Colonic mucosa (tissue), 4 donors: ENCODE results near the gene EFCAB12. TPM values are rescaled to one million over a fixed set of nuclear protein-coding genes. Genes with fewer than 3 reads are reported as not detected.

Source experiments
- DNase-seq: peaks from one replicate; pipeline ENCODE4 v3.0.0-alpha.2; 2020
- H3K27ac ChIP-seq: fragments of 200-600 bp; one replicate; pipeline ENCODE4 v1.8.0; 2021
- H3K27me3 ChIP-seq: fragments of 200-600 bp; one replicate; pipeline ENCODE4 v1.8.0; 2021
- H3K36me3 ChIP-seq: fragments of 200-600 bp; one replicate; pipeline ENCODE4 v1.8.0; 2021
- H3K4me1 ChIP-seq: fragments of 200-600 bp; one replicate; pipeline ENCODE4 v1.8.0; 2021; ENCODE audit warnings: mild to moderate bottlenecking
- H3K4me3 ChIP-seq: fragments of 200-600 bp; one replicate; pipeline ENCODE4 v1.8.0; 2021
- H3K9ac ChIP-seq, 2 donors: one replicate each; pipeline ENCODE4 v1.7.0; 2013; ENCODE audit warnings: control low read depth in 2 of 2, low read depth in 2 of 2, low read length in 2 of 2
- H3K9me3 ChIP-seq: fragments of 200-600 bp; one replicate; pipeline ENCODE4 v1.8.0; 2021
- CTCF ChIP-seq: fragments of 200-600 bp; IDR thresholded peaks from one replicate; pipeline ENCODE4 v1.8.0; 2022; ENCODE audit warnings: antibody characterized with exemption, mild to moderate bottlenecking
- intact Hi-C: fragments of 100-400 bp; cut with DNase I; formaldehyde crosslinking; loops from one replicate; pipeline ENCODE4 v1.14.1; 2022
- total RNA-seq, 2 donors: library from RNA; stranded (reverse); fragmentation: NEBNext Ultra II Directional in 1 of 2; extraction: Animal tissue kit (Norgen Biotek cat#: 25700) in 1 of 2; gene quantifications; one replicate each; pipeline ENCODE4 v1.2.1, GENCODE V29; 2021
- donor health status: healthy.
- donor health status: DM: no; HTN: no; CAD: no.
- donor health status: DM: no; HTN: no; CAD: no.

The EFCAB12 gene
- total RNA-seq, 2 donors from 2014 or later: 0.16 to 0.47 TPM

- Histone ChIP-seq H3K9me3 (no peaks in the 10 kb centered on the region), H3K4me1 (no peaks in the 10 kb centered on the region), H3K9ac (no peak overlapping the region), H3K27ac (no peak overlapping the region), H3K4me3 (no peak overlapping the region), H3K27me3 (no peaks in the 10 kb centered on the region), H3K36me3 (no peaks in the 10 kb centered on the region)
- intact Hi-C loops: no loop called here
- peak; percentile 45 for DNase-seq
- peak; percentile 64 for TF ChIP-seq CTCF
Observed at GRCh38 chr3:129383292-129383860, 45.1 kb downstream of the EFCAB12 start.

DNA sequence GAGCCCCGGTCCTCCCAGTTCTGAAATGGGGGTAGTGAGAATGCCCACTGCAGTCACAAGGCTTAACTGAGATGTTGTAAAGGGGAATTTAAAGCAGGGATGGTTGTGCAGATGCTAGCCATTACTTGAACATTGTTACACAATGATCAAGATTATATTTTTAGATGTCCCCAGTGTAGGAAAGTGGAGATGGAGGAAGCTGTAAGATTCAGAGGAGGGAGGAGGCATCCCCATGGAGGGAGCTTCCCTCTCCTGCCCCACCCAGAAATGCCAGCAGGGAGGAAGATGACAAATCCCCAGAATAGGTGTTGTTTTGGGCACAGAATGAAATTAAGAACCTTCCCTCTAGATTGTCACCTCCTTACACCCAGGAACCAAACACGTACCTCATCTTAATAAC is 46.1 kb downstream of the EFCAB12 start:
- Histone ChIP-seq H3K36me3 (no peaks in the 10 kb centered on the region), H3K4me1 (no peaks in the 10 kb centered on the region), H3K27ac (no peak overlapping the region), H3K27me3 (no peaks in the 10 kb centered on the region), H3K4me3 (no peak overlapping the region), H3K9me3 (no peaks in the 10 kb centered on the region), H3K9ac (no peak overlapping the region)
- no peak for DNase-seq
- TF ChIP-seq CTCF: no peak
- intact Hi-C loops: no loop called here

- no peak for DNase-seq
Observed at GRCh38 chr3:129379582-129380358, 48.7 kb downstream of the EFCAB12 start.

DNA sequence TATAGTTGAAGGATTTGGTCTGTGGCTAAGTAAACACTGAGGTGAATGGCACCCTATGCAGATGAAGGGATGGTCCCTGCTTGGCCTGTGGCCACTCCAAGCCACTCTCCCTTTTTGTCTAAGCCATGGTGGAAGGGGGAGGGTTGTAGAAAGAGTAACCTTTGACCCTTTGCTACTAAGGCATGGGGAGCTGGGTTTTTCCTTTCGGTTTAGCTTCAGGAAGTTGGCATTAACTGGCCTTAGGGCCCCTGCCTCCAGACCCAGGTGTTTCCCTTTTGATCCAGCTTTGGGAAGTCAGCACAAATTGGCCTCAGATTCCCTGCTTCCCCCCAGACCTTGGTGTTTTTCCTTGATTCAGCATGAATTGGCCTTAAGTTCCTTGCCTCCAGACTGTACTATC is 49.5 kb downstream of the EFCAB12 start:
- H3K4me1 ChIP-seq: no peaks in the 10 kb centered on the region
- no peak overlapping the region for H3K27ac ChIP-seq
- intact Hi-C loops: no loop called here
- H3K9ac ChIP-seq: no peak overlapping the region
- H3K9me3 ChIP-seq: no peaks in the 10 kb centered on the region
- H3K27me3 ChIP-seq: no peaks in the 10 kb centered on the region
- TF ChIP-seq CTCF: no peak
- no peak overlapping the region for H3K4me3 ChIP-seq
- DNase-seq: no peak
- no peaks in the 10 kb centered on the region for H3K36me3 ChIP-seq

More at GRCh38 chr3:129379582-129380358, 48.7 kb downstream of the EFCAB12 start:
- H3K27ac ChIP-seq: no peak overlapping the region
- H3K4me3 ChIP-seq: no peak overlapping the region
- no peaks in the 10 kb centered on the region for H3K27me3 ChIP-seq
- H3K36me3 ChIP-seq: no peaks in the 10 kb centered on the region
- H3K9me3 ChIP-seq: no peaks in the 10 kb centered on the region
- no peaks in the 10 kb centered on the region for H3K4me1 ChIP-seq
- intact Hi-C loops: no loop called here
- no peak for TF ChIP-seq CTCF
- no peak overlapping the region for H3K9ac ChIP-seq

DNA sequence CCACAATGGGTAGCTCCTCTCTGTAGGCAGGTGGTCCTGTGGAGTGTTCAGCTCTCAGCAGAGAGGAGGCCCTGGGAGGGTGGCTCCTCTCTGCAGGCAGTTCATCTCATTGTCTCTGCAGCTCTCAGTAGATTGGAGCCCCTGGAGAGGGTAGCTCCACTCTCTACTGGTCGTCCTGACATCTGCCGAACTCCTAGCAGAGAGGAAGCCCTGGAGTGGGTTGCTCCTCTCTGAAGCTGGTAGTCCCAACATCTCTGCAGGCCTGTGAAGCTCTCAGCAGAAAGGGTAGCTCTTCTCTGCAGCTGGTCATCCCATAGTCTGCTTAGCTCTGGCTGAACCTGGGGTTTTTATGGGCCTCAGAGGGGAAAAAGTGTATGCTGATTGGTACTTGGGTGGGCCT is 50.8 kb downstream of the EFCAB12 start:
- no peak for DNase-seq
- intact Hi-C loops: no loop called here
- no peak overlapping the region for H3K27ac ChIP-seq

More for the DNA sequence above, 50.8 kb downstream of the EFCAB12 start:
- TF ChIP-seq CTCF: no peak
- Histone ChIP-seq H3K4me3 (no peak overlapping the region), H3K27me3 (no peaks in the 10 kb centered on the region), H3K9ac (no peak overlapping the region), H3K4me1 (no peaks in the 10 kb centered on the region), H3K9me3 (no peaks in the 10 kb centered on the region), H3K36me3 (no peaks in the 10 kb centered on the region)
